GM23338 (cell line): ENCODE data around the gene TMEM231.

ENCODE experiments used
- EZH2 ChIP-seq: fragments of 200-600 bp; sonication (generic); IDR thresholded peaks from one replicate; pipeline ENCODE4 v1.8.0; 2017; ENCODE audit warnings: antibody characterized with exemption, mild to moderate bottlenecking, low read depth; ENCODE audit not compliant: unreplicated experiment
- EZH2phosphoT487 ChIP-seq: fragments of 200-600 bp; sonication (generic); IDR thresholded peaks from one replicate; pipeline ENCODE4 v1.8.1; 2018; ENCODE audit warnings: antibody characterized with exemption; ENCODE audit not compliant: unreplicated experiment
- POLR2AphosphoS5 ChIP-seq: IDR thresholded peaks from 2 replicates; pipeline ENCODE4 v1.6.1; 2016; ENCODE audit warnings: antibody characterized with exemption, low read depth
- TF ChIP-seq, protein P1 (sequence below), 2 experiments: fragments of 200-600 bp in 1 of 2; sonication (generic) in 1 of 2; conservative IDR thresholded peaks; 2 replicates each; pipeline versions ENCODE4 v1.5.1 to v1.6.1; 2016 to 2017; ENCODE audit warnings: antibody characterized with exemption in 2 of 2, low read depth in 2 of 2, mild to moderate bottlenecking in 2 of 2, moderate library complexity in 1 of 2
- TF ChIP-seq, protein P2 (sequence below): IDR thresholded peaks from one replicate; pipeline ENCODE4 v1.6.1; 2018; ENCODE audit warnings: antibody characterized with exemption; ENCODE audit not compliant: unreplicated experiment

DNA sequence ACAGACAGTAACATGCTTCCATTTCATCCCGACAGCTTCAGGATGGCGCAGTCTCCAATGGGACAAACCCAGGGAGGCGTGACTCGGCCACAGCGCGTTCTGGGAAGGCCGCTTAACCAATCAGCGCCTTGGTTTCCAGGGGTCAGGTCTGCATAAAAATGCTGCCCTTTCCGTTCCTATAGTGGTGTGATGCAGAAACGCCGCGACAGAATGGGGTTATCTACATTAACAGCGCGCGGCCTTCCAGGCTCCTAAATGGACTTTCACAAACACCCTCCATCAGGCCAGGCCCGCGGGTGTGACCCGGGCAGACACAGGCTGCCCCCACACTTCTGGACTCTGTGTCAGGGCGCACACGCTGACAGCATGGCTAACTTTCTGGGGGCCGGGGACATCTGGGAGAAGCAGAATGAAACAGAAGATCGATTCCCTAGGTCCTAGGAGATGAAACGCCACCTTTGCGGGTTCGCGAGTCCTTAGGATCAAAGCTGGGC is 792 bp downstream of the TMEM231 start:
- TF ChIP-seq, protein P1, sequence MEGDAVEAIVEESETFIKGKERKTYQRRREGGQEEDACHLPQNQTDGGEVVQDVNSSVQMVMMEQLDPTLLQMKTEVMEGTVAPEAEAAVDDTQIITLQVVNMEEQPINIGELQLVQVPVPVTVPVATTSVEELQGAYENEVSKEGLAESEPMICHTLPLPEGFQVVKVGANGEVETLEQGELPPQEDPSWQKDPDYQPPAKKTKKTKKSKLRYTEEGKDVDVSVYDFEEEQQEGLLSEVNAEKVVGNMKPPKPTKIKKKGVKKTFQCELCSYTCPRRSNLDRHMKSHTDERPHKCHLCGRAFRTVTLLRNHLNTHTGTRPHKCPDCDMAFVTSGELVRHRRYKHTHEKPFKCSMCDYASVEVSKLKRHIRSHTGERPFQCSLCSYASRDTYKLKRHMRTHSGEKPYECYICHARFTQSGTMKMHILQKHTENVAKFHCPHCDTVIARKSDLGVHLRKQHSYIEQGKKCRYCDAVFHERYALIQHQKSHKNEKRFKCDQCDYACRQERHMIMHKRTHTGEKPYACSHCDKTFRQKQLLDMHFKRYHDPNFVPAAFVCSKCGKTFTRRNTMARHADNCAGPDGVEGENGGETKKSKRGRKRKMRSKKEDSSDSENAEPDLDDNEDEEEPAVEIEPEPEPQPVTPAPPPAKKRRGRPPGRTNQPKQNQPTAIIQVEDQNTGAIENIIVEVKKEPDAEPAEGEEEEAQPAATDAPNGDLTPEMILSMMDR (conservative IDR thresholded peaks at IDR 0.05; ENCODE audit: low read depth in 2 of 2) = no peak
- TF ChIP-seq EZH2phosphoT487 = no peak
- peak; percentile 79 for TF ChIP-seq POLR2AphosphoS5
- TF ChIP-seq, protein P2, sequence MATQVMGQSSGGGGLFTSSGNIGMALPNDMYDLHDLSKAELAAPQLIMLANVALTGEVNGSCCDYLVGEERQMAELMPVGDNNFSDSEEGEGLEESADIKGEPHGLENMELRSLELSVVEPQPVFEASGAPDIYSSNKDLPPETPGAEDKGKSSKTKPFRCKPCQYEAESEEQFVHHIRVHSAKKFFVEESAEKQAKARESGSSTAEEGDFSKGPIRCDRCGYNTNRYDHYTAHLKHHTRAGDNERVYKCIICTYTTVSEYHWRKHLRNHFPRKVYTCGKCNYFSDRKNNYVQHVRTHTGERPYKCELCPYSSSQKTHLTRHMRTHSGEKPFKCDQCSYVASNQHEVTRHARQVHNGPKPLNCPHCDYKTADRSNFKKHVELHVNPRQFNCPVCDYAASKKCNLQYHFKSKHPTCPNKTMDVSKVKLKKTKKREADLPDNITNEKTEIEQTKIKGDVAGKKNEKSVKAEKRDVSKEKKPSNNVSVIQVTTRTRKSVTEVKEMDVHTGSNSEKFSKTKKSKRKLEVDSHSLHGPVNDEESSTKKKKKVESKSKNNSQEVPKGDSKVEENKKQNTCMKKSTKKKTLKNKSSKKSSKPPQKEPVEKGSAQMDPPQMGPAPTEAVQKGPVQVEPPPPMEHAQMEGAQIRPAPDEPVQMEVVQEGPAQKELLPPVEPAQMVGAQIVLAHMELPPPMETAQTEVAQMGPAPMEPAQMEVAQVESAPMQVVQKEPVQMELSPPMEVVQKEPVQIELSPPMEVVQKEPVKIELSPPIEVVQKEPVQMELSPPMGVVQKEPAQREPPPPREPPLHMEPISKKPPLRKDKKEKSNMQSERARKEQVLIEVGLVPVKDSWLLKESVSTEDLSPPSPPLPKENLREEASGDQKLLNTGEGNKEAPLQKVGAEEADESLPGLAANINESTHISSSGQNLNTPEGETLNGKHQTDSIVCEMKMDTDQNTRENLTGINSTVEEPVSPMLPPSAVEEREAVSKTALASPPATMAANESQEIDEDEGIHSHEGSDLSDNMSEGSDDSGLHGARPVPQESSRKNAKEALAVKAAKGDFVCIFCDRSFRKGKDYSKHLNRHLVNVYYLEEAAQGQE = no peak
- no peak for TF ChIP-seq EZH2
